Measurements from ENCODE around the gene NKX6-2. TPM values are rescaled to one million over a fixed set of nuclear protein-coding genes. Genes with fewer than 3 reads are reported as not detected.

Gene NKX6-2
- total and polyA plus RNA-seq, 2 experiments from 2014 or later, result 0.24 to 9.3 TPM

- TF ChIP-seq ZNF462 (CRISPR knock-in tag; IDR thresholded peaks at IDR 0.05) (no peak), POLR2AphosphoS5 (IDR thresholded peaks at IDR 0.05; ENCODE audit: low read depth) (no peak), ETS1 (IDR thresholded peaks at IDR 0.05) (no peak), CTCF (conservative IDR thresholded peaks at IDR 0.05; ENCODE audit: low read depth in 2 of 2) (no peak), EZH2phosphoT487 (IDR thresholded peaks at IDR 0.05; ENCODE audit: unreplicated experiment) (no peak), ZNF114 (CRISPR knock-in tag; IDR thresholded peaks at IDR 0.05) (no peak)
Measured at GRCh38 chr10:132776186-132776585, 9.8 kb downstream of the NKX6-2 start (continued).
